ENCODE data around the gene MEA1. TPM values are rescaled to one million over a fixed set of nuclear protein-coding genes. Genes with fewer than 3 reads are reported as not detected.

MEA1 gene
- total RNA-seq, 4 donors from 2014 or later: 51.5 to 71.2 (median 62.8) TPM

- Histone ChIP-seq H3K4me1 (peaks cover 10 to 37% (median 20%) of the 10 kb centered on the region in 4 donors), H3K27me3 (no peaks in the 10 kb centered on the region), H3K36me3 (peaks cover 4 to 64% (median 55%) of the 10 kb centered on the region in 4 donors), H3K4me3 (no peak overlapping the region), H3K9me3 (no peaks in the 10 kb centered on the region), H3K27ac (replicated peaks in 1 of 4) (peak overlapping the region; percentile 88 to 94 (median 92))
- intact Hi-C loops (cut with DNase I): loop anchor here (5.0 kb wide), 1 partner anchor 35 kb away; no protein-coding TSS in a partner anchor
- WGBS: 88% methylated on average over 9 of the region's 19 CpGs
- no peak for DNase-seq (ENCODE audit: extremely low spot score)
- TF ChIP-seq EP300 (IDR thresholded peaks at IDR 0.05) (no peak), POLR2A (IDR thresholded peaks at IDR 0.05; ENCODE audit: low read depth) (no peak), CTCF (IDR thresholded peaks at IDR 0.05) (no peak), POLR2AphosphoS5 (IDR thresholded peaks at IDR 0.05) (no peak)
Measured at GRCh38 chr6:43052225-43052841, 38.6 kb upstream of the MEA1 start.

DNA sequence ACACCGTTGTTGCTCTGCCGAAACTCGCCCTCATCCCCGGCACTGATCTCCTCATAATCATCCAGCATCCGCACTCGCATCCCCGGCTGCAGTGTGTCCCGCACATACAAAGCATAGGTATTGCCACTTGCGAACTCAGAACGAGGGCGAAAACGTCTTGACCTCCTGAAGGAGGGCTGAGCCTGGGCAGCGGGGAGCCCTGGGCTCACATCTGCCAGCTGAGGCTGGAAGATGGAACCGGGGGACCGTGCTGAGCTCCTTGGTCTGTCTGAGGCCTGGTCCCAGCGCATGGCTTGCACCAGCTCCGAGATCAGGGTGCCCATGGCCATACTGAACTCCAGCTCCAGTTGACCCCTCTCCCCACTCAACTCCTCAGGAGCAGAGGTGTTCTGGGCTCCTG, 37.2 kb upstream of the MEA1 start:
- Histone ChIP-seq H3K4me3 (no peak overlapping the region), H3K36me3 (peaks cover 4 to 64% (median 56%) of the 10 kb centered on the region in 4 donors), H3K9me3 (no peaks in the 10 kb centered on the region), H3K4me1 (peaks cover 10 to 33% (median 20%) of the 10 kb centered on the region in 4 donors), H3K27ac (replicated peaks in 1 of 4) (no peak overlapping the region), H3K27me3 (no peaks in the 10 kb centered on the region)
- DNase-seq (ENCODE audit: extremely low spot score): no peak
- 94% methylated on average over 16 of the region's 17 CpGs for WGBS
- intact Hi-C loops (cut with DNase I): loop anchor here (5.0 kb wide), 1 partner anchor 34 kb away; no protein-coding TSS in a partner anchor
- TF ChIP-seq CTCF (IDR thresholded peaks at IDR 0.05) (no peak), POLR2A (IDR thresholded peaks at IDR 0.05; ENCODE audit: low read depth) (no peak), EP300 (IDR thresholded peaks at IDR 0.05) (no peak), POLR2AphosphoS5 (IDR thresholded peaks at IDR 0.05) (no peak)

DNA sequence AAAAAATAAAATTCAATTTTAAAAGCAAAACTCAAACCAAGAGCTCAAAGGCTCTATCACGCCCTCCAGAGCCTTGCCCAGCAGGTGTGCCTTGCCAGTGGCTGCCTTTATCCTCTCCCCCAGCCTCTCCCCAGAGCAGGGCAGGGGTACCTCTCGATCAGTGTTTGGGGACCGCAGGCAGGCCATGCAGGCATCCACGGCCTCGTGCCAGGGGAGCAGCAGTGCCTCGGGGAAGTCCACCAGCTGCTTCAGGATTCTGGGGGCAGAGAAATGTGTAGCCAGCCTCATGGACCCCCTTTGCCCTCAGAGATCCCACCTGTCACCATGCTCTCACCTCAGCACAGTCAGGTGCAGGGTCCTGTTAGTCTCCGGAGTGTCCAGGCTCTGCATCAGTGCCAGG, 34.3 kb upstream of the MEA1 start:
- intact Hi-C loops (cut with DNase I): no loop called here
- Histone ChIP-seq H3K36me3 (peaks cover 17 to 82% (median 71%) of the 10 kb centered on the region in 4 donors), H3K27ac (replicated peaks in 1 of 4) (no peak overlapping the region), H3K4me1 (peaks cover 0 to 15% (median 5%) of the 10 kb centered on the region in 4 donors), H3K4me3 (no peak overlapping the region), H3K27me3 (no peaks in the 10 kb centered on the region), H3K9me3 (no peaks in the 10 kb centered on the region)
- no peak for DNase-seq (ENCODE audit: extremely low spot score)
- 74% methylated on average over 5 of the region's 7 CpGs for WGBS
- no peak for TF ChIP-seq EP300 (IDR thresholded peaks at IDR 0.05)
- no peak for TF ChIP-seq CTCF (IDR thresholded peaks at IDR 0.05)
- no peak for TF ChIP-seq POLR2A (IDR thresholded peaks at IDR 0.05; ENCODE audit: low read depth)
- TF ChIP-seq POLR2AphosphoS5 (IDR thresholded peaks at IDR 0.05): no peak

- Histone ChIP-seq H3K27me3 (no peaks in the 10 kb centered on the region), H3K4me1 (no peaks in the 10 kb centered on the region), H3K9me3 (no peaks in the 10 kb centered on the region), H3K27ac (replicated peaks in 1 of 4) (no peak overlapping the region), H3K36me3 (peaks cover 17 to 95% (median 84%) of the 10 kb centered on the region in 4 donors), H3K4me3 (no peak overlapping the region)
- no peak for DNase-seq (ENCODE audit: extremely low spot score)
- intact Hi-C loops (cut with DNase I): no loop called here
- no peak for TF ChIP-seq POLR2AphosphoS5 (IDR thresholded peaks at IDR 0.05)
- no peak for TF ChIP-seq EP300 (IDR thresholded peaks at IDR 0.05)
- TF ChIP-seq CTCF (IDR thresholded peaks at IDR 0.05): no peak
- no peak for TF ChIP-seq POLR2A (IDR thresholded peaks at IDR 0.05; ENCODE audit: low read depth)
- WGBS: 89% methylated on average over 7 of the region's 11 CpGs
Measured at GRCh38 chr6:43045371-43045930, 31.7 kb upstream of the MEA1 start.

Data from esophagus muscularis mucosa (tissue), 4 donors.